GM19397 (cell line): ENCODE data around the gene PIGS.

Source experiments
- ATAC-seq: cut with Tn5 transposase; IDR thresholded peaks from one replicate; pipeline ENCODE4 v1.9.1; 2021; ENCODE audit warnings: mild to moderate bottlenecking, moderate library complexity; ENCODE audit not compliant: unreplicated experiment

Gene PIGS

GRCh38 chr17:28551421-28552175 lies 19.7 kb downstream of the PIGS start:
- ATAC-seq: no peak

- no peak for ATAC-seq
Measured at GRCh38 chr17:28550858-28551257, 20.5 kb downstream of the PIGS start.

DNA sequence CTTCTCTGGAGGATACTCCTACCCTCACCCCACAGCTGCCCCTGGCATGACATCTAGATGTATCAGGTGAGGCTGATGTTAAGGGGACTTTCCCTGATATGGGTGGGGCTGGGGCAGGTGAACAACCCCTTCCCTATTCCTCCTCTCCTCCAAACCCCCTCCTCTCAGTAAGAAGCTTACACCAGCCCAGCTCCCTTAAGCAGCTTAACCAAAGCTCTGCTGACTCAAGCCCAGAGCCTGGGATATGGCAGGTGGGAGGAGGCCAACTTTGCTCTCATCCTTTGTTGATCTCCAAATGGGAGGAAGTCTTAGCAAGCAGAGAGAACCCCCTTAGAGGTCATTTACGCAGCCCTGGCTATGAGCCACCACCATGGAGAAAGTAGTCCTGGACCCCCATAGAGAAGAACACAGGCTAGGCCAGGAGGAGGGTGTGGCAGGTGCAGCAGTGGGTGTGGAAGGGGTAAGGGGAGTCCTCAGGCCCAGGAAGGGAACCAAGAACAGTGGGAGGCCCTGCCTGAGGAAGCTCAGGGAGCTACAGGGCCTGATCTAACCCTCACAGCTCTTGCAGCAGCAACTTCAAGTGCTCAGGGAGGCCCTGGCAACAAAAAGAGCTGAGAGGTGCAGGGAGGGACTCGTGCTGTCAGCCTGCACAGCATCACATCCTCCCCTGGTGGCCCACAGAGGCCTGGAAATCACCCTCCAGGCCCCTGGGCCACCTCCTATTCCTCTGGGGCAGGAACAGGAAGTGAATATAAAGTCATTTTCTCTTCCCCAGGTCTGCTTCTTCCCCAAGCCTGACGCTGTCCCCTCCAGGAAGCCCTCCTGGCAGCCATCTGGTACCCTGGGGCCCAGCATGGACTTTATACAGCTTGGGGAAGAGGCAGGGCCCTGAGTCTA lies 21.8 kb downstream of the PIGS start:
- ATAC-seq: no peak

DNA sequence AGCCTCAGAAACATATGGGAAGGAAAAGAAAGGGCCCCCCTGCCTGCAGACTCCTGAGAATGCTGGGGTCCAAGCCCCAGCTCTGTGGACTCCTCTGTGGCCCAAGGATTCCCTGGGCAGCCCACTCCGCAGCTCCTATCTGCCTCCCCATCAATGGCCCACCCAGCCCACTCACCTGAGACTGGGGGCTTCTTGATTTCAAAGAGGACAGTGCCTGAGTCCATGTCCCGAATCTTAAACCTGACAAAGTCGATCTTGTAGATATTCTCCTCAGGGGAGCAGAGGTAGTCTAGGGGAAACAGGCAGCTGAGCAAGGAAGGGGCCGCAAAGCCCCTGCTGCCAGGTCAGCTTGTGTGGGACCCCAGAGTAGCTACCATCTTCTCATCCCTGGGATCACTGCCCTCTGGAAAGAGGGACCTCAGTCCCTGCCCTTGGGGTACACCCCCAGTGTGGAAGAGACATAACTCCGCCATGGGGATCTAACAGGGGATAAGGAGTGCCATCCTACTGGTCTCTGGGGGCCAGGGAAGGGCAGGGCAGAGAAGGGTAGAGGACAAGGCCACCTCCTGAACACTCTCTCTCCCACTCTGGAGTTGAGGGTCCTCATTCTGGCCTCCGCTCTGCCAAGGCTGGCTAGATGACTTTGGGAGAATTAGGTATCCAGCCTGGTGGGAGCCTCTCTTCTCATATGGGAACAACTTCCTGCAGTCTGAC lies 22.8 kb downstream of the PIGS start:
- ATAC-seq: no peak

DNA sequence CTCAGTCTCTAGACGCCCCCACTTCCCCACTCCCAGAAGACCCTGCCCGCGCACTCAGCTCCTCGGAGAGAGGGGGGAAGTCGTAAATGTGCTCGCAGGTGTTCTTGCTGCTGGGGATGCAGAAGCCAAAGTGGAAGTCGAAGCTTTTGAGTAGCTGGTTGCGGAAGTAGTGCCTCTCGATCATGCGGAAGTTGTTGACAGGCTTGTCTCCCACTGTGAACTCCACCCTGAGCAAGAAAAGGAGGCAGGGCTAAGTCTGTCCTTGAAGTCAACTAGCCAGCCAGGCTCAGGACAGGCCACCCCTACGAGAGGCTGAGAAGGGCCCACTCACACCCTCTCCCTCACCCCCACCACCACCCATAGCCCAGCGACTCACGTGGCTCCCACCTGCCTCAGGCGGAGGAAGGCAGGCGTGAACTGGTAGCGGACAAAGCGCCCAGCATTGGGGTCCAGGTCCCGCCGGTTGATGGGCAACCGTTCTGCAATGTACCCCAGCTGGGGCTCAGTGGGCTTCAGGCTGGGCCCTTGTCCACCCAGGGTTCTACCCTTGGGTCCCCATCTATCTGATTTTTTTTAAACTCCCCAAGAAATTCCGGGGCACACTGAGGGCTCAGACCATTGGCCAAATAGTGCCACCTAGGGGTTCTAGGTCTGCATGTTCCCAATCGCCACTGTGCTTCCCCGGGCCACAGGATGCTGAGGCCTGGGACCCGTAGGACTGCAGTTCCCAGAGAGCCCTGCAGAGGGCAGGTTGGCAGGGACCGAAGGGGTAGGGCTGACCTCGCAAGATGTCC lies 23.5 kb downstream of the PIGS start:
- ATAC-seq: no peak

- ATAC-seq: no peak
Measured at GRCh38 chr17:28547096-28547622, 24.2 kb downstream of the PIGS start.

DNA sequence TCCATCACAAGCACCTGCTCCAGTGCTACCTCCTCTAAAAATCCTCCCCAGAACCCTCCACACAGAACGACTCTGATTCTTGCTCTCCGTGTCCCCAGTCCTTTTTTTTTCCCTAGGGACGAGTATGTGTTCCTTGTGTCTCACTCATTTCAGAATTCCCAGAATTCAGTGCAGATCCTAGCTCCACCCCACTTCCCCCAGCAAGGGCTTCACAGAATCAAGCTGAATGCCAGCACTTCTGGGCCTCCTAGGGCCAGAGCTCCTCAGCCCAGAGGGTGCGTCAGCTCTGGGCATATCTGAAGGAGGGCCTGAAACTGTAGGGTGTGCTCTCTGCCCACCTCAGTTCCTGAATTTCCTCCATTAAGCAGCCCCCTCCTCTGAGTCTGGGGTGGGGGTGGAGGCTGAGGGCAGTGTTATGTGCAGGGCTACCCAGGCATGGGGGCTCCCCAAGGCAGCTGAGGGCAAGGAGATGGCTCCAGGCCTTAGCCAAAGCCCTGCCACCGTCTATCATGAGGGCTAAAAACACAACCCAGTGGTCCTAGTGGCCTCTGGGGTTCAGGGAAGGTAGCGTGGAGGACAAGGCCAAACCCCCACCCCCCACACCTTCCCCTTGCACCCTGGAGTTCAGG lies 25.4 kb downstream of the PIGS start:
- ATAC-seq: no peak

DNA sequence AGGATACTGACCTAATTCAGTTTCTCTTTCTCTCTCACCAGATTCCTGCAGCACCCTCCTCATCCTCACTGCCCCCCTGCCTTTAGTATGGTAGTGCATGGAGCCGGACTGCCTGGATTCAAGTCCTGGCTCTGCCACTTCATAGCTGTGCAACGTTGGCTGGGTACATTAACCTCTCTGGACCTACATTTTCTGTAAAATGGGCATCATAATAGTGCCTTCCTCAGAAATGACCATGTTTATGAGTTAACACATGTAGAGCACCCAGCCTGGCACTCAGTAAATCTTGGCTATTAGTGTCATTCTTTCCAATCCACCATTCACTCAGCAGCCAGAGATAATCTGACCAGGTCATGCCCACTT lies 26.2 kb downstream of the PIGS start:
- ATAC-seq: no peak

DNA sequence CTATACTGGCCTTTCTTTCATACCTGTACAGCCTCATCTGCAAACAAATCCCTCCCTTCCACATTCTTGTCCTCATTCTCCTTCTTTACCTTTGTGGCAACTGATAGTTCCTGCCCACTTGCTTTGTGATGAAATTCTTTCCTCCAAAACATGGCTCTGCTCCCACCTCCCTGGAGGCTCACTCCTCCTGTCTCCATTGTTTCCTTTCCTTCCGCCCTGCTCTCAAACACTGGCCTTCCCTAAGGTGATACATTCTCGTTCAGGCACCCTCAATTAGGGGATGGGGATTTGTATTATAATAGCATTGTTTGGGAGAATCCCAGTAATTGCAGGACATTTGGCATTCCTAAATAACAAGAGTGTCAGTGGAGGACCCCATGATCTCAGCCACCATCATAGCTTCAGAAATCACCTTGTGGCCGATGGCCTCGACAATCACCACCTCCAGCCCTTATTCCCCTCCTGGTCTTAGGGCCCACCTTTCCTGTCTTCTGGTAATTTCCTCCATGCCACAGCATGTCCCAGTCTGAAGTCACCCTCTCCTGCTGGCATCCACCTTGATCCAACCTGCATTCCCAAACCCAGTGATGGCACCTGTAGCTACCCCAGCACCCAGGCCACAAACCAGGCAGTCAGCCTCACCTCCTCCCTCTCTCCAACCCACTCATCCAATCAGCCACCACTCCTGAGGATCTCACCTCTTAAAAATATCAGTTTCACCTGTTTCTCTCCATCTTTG lies 26.8 kb downstream of the PIGS start:
- ATAC-seq: no peak

- no peak for ATAC-seq
Measured at GRCh38 chr17:28541439-28541838, 29.9 kb downstream of the PIGS start.

DNA sequence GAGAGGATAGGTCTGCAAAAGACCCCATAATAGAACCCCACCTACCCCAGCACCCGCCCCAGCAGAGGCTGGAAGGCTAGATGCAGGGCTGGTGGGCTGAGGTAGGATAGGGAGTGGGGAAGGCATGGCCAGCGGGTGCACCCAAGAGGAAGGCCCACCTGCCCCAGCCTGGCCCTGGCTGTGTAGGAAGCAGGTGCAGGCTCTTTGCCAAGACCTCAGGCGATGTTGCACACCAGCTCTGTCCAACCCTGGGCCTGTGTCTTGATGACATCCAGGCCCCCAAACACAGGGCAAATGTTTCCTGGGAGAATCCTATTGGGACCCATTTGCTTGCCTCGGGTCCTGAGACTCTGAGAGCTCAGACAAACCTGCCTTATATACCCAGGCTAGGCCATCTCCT lies 31.1 kb downstream of the PIGS start:
- no peak for ATAC-seq

DNA sequence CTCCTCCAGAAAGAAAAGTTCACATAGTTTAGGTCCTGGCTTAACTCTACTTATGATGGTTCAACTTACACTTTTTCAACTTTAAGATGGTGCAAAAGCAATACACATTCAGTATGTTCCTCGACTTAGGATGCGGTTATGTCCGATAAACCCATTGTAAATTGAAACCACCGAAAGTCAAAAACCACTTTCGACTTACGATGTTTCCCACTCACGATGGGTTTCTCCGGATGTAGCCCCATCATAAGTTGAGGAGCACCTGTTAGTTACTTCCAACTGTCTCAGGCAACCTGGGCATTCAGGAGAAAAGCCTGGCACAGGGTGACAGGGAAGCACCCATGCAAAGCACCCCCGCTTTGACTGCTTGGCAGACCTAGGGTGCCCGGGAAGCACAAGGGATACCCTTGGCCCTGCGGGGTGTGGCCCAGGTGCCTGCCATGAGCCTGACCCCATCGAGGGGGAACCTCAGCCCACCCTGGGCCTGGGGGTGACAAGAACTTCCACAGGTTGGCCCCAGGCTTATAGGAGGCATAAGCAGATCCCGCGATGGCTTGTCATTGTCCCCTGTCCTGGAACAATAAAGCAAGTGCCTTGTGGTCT lies 32.9 kb downstream of the PIGS start:
- no peak for ATAC-seq

DNA sequence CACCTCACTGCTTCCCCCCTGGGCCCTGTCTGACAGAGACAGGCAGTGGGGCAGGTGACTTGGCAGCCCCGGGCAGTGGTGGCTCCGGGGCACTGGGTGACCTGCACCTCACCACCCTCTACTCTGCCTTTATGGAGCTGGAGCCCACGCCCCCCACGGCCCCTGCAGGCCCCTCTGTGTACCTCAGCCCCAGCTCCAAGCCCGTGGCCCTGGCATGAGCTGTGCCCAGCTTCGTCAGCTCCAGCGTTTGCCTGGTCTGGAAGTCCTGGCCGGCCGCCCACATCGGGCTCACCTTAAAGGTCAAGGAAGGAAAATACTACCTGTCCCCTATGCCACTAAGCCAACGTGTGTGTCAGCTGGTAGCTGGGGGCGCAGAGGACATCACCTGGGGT lies 34.1 kb downstream of the PIGS start:
- no peak for ATAC-seq

DNA sequence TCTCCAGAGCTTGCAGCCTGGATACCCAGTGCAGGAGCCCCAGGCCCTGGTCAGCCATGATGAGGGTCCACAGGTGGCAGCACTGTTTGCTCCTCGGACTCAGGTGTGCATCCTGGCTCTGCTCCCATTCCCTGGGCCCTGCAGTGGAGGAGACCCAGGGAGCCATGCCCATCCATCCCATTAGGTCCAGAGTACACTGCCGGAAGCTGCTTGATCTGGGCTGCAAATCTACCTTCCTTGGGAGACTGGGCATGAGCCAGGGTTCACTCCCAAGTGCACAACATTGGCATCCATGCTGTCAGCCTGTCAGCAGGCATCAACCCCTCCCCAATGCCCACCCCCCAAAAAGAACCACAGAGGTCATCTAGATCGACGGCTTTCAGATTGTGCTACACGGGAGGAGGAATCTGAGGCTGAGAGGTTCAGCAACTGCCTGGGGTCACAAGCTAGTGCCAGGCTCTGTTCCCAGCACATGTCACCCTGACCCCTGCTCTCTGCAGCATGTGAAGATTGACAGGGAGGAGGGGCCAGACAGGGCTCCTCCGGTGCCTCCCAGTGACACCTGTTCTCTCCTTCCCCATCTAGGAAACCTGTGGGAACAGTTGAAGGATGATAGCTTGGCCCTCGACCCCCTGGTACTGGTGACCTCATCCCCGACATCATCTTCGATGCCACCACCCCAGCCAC lies 34.6 kb downstream of the PIGS start:
- ATAC-seq: no peak

GRCh38 chr17:28534740-28535375 lies 36.5 kb downstream of the PIGS start:
- no peak for ATAC-seq

- no peak for ATAC-seq
Measured at GRCh38 chr17:28533091-28533807, 38.1 kb downstream of the PIGS start.
